ENCODE data around the gene SMYD3.
"Not testable (repeated sequence)": the region's sequence is repeated elsewhere in the genome, so short reads cannot be mapped to it uniquely, and the experiment has no call there.

Gene SMYD3

DNA sequence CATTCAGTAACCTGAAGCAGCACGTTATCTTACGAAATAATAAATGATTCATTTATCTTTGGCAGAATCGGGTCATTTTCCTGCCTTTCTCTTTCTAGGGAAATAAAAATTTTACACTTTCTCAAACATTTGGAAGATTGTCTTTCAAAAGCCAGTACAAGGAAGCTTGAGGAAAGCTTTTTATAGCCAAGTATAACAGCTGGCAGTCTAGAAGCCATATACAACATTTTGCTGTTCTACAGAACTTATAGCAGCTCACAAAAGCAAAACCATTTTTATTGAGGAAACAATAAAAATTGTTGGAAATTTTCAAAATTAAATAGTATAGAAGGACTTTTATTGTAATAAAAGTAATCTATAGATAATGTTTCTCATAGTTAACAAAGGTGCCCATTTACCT, 448.6 kb downstream of the SMYD3 start:
- DNase-seq (ENCODE audit: insufficient read length, low spot score) (no peak), FAIRE-seq (no peak)

DNA sequence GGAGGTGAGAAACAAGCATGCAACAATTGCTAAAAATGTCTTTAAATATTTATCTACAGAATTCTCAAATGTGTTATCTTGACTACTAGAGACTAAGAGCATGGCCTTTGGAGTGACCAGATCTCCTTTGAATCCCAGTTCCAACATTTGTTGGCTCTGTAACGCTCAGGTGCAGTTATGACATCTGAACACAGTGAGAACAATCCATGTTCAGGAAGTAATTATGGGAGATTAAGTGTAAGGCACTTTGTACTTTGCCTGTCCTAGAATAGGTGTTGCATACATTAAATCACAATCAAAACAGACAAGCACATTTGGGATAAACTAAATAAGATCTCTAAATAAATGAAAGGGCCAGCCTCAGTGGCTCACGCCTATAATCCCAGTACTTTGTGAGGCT, 454.5 kb downstream of the SMYD3 start:
- FAIRE-seq, result no peak
- DNase-seq (ENCODE audit: insufficient read length, low spot score), result no peak

DNA sequence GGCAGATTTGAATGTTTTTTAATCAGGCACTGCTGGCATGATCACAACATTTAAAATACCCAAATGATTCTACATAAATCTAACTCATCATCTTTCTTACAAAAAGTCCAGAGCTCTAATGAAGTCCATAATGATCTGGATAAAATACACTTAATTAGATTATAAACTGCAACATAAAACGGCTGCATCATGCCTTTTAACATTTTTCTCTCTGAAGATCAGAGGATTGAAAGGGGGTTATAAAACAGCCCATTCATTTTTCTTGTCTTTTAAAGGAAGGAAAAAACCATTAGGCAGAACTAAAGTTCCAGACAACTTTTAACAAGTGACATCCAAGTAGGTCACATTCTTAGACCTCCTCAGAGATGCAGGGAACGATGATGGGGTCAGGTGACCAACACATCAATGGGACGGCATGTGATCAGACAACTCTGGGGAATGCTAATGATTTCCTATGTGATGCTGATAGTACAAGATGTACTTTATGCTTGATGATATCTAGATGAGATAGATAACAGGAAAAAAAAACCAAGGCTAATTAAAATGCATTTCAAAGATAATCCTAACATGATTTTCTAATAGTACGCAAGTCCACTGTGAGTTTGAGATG, 455.1 kb downstream of the SMYD3 start:
- DNase-seq (ENCODE audit: insufficient read length, low spot score), result no peak
- FAIRE-seq, result no peak

DNA sequence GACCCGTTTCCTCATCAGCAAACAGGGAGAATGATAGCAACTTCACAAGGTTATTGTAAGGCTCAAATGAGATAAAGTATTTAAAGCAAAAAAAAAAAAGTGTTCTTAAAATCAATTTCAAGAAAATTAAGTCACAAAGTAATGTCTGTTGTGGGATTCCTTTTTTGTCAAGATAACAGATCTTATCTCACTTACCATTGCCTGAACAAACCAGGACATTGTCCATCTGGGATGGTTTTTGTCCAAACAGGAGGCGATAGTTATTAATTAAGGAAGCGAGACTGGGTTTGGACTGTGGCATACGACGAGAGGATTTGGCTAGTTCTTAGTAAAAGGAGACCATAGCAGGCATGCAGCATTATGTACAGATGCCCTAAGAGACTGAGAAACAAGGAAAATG, 458.4 kb downstream of the SMYD3 start:
- DNase-seq (ENCODE audit: insufficient read length, low spot score) (no peak), FAIRE-seq (no peak)

DNA sequence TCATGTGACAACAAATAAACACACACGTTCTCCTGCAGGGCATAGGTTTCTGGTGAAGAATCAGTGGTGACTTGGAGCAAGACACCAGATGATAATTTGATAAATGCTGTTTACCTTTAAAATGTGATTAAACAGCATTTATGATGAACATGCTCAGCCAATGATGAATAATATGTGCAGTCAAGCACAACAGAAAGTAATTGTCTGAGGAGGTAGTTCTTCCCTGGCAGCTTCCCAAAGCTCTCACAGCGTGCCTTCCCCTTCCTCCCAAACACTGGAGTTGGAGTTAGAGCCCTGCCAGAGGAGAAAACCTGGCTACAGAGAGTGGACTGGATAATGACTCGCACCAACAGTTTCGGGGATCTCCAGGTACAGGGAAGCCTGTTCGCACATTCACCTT, 463.5 kb downstream of the SMYD3 start:
- DNase-seq (ENCODE audit: insufficient read length, low spot score), result no peak
- FAIRE-seq, result no peak

DNA sequence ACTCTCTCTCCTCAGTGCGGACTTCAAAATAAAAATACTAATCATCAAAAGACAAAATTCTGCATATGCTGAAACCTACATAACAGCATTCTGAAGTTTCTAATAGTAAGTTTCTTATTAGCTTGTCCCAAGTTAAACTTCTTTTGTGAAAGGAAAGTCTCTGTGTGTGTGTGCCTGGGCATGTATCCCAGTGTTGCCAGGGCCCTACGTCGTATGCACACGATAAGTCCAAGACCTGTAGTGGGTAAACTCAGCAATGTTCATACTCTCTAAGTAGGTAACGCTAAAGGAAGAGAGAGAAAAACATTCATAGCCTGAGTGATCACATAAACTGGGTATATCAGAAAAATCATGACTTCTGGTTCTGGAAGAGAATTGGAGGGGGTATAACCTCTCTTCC, 465.7 kb downstream of the SMYD3 start:
- FAIRE-seq, result no peak

DNA sequence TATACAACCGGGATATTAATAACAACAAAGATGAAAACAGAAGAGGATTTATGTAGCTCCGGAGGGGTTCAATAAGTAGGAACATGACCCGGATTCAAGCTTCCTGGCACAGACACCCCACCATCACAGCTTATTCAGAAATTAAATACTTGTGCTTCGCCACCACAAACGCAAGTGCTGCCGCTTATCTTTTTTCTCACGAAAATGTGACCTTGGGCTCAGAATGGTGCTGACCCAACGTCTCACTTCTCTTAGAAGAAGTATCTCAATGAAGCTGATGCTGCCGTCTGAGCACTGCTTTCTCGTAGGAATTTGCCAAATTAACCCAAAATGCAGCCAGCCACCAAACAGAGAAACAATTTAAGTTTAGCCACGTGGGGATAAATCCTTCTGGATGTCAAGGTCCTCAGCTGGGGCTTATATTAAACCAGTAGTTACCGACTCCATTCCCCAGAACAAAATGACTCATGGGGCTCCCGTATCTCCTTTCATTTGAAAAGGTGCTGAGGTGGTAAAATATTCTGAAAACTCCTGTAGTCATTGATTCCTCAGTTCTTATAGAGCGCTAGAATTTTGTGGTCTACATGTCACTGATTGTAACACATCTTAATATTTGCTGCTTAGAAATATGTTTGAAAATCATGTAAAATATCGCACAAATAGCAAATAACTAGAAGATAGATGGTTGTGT, 466.7 kb downstream of the SMYD3 start:
- no peak for DNase-seq (ENCODE audit: insufficient read length, low spot score)
- FAIRE-seq, result no peak

More for the DNA sequence above, 465.7 kb downstream of the SMYD3 start:
- DNase-seq (ENCODE audit: insufficient read length, low spot score), result no peak

DNA sequence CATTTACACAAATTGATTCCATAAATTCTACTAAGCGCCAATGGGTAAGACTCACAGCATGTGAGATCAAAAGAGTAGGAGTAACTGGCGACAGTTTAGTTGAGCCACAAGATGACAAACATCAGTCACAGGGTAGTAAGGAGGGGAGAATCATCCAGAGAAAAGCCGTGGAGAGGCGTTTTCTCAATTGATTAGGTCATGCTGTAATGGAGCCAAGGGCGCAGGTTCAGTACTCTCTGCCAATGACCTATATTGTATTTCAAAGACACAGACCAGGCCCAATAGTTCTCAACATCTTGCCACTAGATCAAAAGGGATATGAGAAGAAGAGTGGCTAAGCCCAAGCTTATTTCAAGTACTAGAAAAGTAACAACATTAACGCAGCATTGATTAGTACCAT, 467.5 kb downstream of the SMYD3 start:
- no peak for FAIRE-seq
- DNase-seq (ENCODE audit: insufficient read length, low spot score), result no peak

DNA sequence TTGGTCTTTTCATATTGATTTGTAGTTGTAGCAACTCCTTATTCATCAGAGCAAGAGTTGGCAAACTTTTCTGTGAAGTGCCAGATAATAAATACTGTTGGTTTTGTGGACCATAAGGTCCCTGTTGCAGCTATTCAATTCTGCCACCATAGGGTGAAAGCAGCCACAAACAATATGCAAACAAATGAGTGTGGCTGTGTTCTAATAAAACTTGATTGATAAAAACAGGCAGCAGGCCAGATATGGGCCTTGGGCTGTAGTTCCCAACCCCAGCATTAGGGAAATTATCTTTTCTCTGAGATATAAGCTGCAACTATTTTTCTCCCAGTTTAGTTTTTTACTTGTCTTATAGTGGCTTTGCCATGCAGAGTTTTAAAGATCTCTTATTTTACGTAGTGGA, 469.2 kb downstream of the SMYD3 start:
- FAIRE-seq (no peak), DNase-seq (ENCODE audit: insufficient read length, low spot score) (no peak)

DNA sequence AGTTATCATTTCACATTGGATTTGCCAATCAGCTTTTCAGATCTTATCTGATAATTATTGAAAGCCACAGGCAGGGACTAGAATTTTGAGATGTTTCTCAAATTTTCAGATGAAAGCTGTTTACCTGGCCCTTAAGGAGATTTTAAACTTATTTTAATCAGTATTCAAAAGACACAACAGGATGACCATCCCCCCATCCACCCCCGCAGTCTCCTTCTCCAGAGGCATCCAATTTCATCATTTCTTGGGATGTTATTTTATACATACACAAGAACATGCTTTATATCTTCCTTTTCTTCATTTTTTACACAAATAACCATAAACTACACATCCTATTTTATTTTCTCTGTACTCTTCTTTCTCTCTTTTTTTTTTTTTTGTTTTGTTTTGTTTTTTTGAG, 470.9 kb downstream of the SMYD3 start:
- FAIRE-seq (no peak), DNase-seq (ENCODE audit: insufficient read length, low spot score) (no peak)

DNA sequence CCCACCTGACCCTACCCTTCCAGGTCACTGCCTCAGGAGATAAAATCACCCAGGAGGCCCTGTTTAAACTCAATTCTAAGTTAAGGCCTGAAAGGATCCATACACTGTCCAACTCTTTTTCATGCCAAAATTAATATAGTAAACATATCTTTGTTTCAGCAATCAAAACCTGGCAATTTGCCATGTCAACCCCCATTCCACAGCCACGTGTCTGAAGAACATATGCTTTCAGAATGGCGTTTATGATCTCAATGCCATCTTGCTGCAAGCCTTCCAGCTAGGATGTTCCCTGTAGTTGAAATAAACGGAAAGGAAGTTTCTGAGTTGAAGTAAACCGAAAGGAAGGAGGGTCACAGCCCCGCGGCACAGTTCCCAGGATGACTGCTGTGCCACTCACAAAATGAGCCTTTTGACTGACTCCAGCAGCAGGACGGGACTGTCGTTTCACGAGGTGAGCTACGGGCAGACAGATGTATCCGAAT, 472.0 kb downstream of the SMYD3 start:
- DNase-seq (ENCODE audit: insufficient read length, low spot score), result no peak
- no peak for FAIRE-seq

DNA sequence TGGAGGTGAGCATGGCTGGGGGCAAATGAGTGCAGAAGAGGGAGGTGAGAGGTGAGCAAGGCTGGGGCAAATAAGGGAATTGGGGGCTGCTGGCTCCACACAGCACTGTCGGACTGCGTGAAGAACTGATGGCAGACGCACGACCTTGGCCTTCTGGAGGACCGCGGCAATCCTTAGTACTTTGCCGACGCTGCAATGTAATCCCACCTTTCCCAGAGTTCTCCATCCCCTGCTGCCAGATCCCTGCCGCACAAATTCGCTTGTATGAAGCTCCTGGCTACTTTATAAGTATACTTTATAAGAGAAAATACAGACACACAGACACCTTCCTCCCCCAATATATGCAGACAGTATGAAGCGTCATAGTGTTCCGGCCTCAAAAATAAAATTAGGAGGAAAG, 472.4 kb downstream of the SMYD3 start:
- DNase-seq (ENCODE audit: insufficient read length, low spot score) (no peak), FAIRE-seq (no peak)

DNA sequence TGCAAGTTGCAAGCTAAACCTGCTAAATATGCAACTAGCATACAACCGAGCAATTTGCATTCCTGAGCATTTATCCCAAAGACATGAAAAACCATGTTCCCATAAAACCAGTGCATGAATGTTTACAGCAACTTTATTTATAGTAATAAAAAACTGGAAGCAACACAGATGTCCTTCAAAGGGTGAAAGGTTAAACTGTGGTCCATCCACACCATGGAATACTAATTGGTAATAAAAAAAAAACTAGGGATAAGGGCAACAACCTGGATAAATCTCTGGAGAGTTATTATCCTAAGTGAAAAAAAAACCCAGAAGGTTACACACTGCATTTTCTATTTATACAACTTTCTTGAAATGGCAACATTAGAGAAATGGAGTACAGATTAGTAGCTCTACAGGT, 474.1 kb downstream of the SMYD3 start:
- no peak for FAIRE-seq

DNA sequence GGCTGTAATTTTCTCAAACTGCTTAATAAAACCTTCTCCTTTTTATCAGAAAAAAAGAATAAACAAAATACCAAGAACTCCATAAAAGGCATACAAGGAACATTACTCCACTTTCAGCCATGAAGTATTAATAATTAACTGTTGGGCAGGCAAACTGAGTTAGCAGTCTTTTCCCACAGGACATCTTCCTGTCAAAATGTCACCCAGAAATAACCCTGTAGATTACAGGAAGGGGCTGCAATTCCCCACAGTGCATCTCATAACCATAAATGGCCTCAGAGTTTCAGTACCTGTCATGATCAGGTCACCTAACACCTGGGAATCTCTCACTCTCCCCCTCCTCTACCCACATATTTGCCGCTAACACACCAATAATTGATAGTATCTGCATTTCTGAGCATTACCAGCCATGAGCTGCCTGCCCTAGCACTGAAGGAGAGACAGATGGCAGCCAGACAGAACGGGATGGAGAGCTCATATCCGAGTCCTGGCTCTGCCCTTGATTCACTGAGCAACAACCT, 475.0 kb downstream of the SMYD3 start:
- peak; percentile 69 for FAIRE-seq
- DNase-seq (ENCODE audit: insufficient read length, low spot score), result no peak

More for the DNA sequence above, 474.1 kb downstream of the SMYD3 start:
- DNase-seq (ENCODE audit: insufficient read length, low spot score), result no peak

DNA sequence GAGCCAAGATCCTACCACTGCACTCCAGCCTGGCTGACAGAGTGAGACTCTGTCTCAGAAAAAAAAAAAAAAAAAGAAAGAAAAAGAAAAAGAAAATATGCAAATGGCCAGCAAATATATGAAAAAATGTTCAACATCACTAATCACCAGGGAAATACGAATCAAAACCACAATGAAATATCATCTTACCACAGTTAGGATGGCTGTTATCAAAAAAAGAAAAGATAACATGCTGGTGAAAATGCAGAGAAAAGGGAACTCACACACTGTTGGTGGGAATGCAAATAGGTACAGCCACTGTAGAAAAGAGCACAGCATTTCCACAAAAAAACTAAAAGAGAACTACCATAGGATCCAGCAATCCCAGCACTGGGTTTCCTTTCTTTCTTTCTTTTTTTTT, 477.5 kb downstream of the SMYD3 start:
- FAIRE-seq (no peak), DNase-seq (ENCODE audit: insufficient read length, low spot score) (no peak)

DNA sequence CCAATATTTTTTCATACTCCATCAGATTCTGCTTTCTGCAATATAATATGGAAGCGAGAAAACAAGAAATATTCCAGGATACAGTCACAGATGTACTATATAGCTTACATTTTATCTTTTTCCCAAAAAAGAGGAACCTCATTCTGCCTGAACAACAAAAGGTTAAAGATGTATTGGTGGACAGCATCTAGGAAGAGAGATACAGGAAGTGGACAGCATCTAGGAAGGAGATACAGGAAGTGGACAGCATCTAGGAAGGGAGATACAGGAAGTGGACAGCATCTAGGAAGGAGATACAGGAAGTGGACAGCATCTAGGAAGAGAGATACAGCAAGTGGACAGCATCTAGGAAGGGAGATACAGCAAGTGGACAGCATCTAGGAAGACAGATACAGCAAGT, 483.0 kb downstream of the SMYD3 start:
- DNase-seq (ENCODE audit: insufficient read length, low spot score); FAIRE-seq: not testable (repeated sequence)

DNA sequence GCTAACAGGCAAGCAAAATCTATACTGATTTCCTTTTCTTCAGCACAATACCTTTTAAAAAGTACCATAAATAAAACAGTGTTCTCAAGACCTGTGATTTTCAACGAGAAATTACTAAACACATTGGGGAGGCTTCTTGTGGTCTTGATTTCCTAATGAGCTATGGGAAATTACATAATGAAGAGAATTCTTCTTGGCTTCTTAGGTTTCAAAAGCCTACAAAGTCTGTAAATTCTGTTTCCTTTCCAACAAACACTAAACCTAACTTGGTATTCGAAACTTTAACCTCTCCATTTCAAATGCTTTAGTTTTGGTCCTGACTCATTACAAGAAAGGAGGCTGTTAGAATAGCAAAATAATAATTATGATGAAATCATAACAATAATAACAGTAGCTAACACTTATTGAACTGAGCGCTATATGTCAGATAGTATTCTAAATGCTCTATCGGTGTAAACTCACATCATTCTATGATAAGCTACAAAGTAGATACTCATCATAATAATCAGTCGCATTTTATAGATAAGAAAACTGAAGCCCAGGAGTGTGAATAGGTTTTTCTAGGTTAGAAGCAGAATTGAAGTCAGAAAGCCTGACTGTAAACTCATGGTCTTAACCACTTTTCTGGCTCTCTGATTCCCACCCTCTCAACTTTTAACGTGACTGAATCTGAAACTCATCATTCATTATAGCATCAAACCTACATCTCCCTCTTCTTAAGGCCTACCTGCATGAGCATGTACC, 486.7 kb downstream of the SMYD3 start:
- FAIRE-seq (no peak), DNase-seq (ENCODE audit: insufficient read length, low spot score) (no peak)

DNA sequence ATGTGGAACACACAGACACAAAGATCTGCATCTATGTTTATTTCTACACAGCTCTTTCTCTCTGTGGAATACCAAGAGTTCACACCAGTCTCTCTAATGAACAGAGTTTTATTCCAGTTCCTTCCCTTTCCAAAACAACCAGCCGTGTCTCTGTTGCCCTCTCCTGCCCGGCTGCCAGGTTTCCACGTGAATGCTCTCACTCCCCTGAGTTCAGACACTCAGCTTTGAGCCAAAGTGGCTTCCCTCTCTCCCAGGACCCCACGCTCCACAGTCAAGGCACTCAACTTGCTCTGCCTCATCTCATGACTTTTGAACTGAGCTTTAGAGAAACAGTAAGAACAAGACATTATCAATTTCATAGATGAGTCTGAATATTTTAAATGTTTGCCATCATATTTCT, 488.9 kb downstream of the SMYD3 start:
- FAIRE-seq (no peak), DNase-seq (ENCODE audit: insufficient read length, low spot score) (no peak)

DNA sequence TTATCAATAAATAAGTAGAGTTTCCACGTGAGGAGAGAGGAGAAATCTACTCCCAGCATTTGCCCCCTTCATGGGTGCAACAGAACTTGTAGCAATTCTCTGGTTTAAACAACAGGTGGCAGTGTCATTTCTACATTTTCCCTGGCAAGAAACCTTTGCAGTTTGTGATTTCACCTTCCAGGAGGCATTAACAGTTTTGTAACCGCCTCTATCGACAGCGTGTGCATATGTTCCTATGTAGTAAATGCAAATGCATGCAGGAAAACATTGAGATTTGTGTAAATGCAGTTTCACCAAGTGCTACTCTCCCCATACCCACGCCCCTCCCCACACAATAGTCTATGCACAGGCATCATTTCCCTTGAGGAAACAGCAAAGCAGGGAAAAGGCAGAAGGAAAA, 494.7 kb downstream of the SMYD3 start:
- FAIRE-seq, result peak; percentile 54

DNA sequence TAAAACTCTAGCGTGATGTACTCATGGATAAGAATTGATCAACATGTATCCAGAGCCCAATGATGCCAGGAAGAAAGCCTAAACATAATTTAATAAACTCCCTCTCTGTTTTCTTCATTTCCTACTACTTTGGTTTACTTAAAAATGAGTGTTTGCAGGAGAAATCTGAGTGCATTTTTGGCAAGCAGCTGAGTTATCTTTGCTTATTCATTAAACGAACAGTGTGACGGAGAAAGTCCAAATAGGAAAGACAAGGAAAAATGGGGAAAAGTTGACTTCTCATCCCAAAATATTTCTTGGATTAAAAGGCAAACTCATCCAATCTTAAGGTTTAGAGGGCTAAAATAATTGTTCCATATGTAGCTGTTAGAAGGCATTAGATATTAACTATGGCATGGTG, 496.7 kb downstream of the SMYD3 start:
- FAIRE-seq (no peak), DNase-seq (ENCODE audit: insufficient read length, low spot score) (no peak)

More for the DNA sequence above, 494.7 kb downstream of the SMYD3 start:
- DNase-seq (ENCODE audit: insufficient read length, low spot score), result no peak

DNA sequence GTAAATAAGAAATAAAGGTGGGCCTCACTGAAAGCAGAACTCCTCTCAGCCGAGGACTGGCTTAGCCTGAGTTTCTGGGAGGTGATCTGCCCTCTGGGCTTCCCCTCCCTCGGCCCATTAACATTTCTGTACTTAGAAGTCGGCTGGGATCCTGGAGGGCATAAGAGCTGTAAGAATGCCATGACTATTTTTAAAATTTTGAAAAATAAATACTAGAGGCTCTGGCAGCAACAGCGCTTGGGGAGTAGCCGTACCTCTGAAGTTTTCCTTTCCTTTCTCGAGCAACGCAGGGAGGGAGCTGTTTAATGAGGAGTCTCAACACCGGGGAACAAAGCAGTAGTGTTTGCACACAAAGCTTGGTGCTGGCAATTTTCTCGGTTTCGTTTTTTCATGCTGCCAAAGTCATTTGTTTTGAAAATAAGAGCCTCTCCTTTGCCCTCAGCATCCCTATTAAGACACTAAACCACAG, 498.7 kb downstream of the SMYD3 start:
- DNase-seq (ENCODE audit: insufficient read length, low spot score), result no peak

More for the DNA sequence above, 498.7 kb downstream of the SMYD3 start:
- FAIRE-seq, result no peak

All from GM19239 (cell line).